H1 (cell line): ENCODE results near the gene OR12D2. TPM values are rescaled to one million over a fixed set of nuclear protein-coding genes. Genes with fewer than 3 reads are reported as not detected.

Experiments
- CTCF ChIA-PET: fragments of 300-600 bp; sonication (Branson Sonifier 250); formaldehyde crosslinking; loops from one replicate; lab custom pipeline; 2021; ENCODE audit not compliant: partially characterized antibody; lab: Charles Lee
- POLR2A ChIA-PET: fragments of 300-600 bp; sonication (Branson Sonifier 250); formaldehyde crosslinking; loops from one replicate; lab custom pipeline; 2021; ENCODE audit warnings: inconsistent platforms; ENCODE audit not compliant: partially characterized antibody; lab: Charles Lee
- DNase-seq, 2 experiments: peaks; one replicate each; pipeline versions ENCODE4 v3.0.0 to v3.0.0-alpha.2; 2010 to 2022; ENCODE audit warnings: low spot score in 2 of 2, low read depth in 1 of 2, mixed read lengths in 1 of 2
- FAIRE-seq: peaks from 2 replicates; lab custom pipeline; 2011; peaks lifted over from hg19 to GRCh38; lab: Jason Lieb, UNC
- H2AFZ ChIP-seq: 2 replicates; pipeline ENCODE4 v1.8.1; 2012; ENCODE audit warnings: low read length, inconsistent platforms
- H2AK5ac ChIP-seq: 2 replicates; pipeline ENCODE4 v1.6.1; 2013; ENCODE audit warnings: low read depth, low read length
- H2BK120ac ChIP-seq: replicated peaks from 2 replicates; pipeline ENCODE3; 2013; ENCODE audit warnings: low read depth, low read length, inconsistent platforms
- H2BK12ac ChIP-seq: 2 replicates; pipeline ENCODE4 v1.6.1; 2013; ENCODE audit warnings: low read depth, low read length
- H2BK15ac ChIP-seq: 2 replicates; pipeline ENCODE4 v1.6.1; 2013; ENCODE audit warnings: low read length
- H2BK20ac ChIP-seq: 2 replicates; pipeline ENCODE4 v1.6.1; 2013; ENCODE audit warnings: low read length
- H2BK5ac ChIP-seq: 2 replicates; pipeline ENCODE4 v1.6.1; 2013; ENCODE audit warnings: low read depth, low read length
- H3K14ac ChIP-seq: 2 replicates; pipeline ENCODE4 v1.6.1; 2013; ENCODE audit warnings: inconsistent platforms; ENCODE audit not compliant: insufficient read length
- H3K18ac ChIP-seq: 2 replicates; pipeline ENCODE4 v1.6.1; 2013; ENCODE audit warnings: low read length; ENCODE audit errors: extremely low read depth
- H3K23ac ChIP-seq: 2 replicates; pipeline ENCODE4 v1.6.1; 2013; ENCODE audit warnings: inconsistent platforms; ENCODE audit not compliant: insufficient read length
- H3K23me2 ChIP-seq: 2 replicates; pipeline ENCODE4 v1.6.1; 2013; ENCODE audit warnings: low read depth, low read length
- H3K27ac ChIP-seq: 2 replicates; pipeline ENCODE4 v1.6.1; 2011; ENCODE audit warnings: low read depth, low read length, inconsistent platforms
- H3K27me3 ChIP-seq, 4 experiments: replicated peaks in 1 of 4; 1 replicate in 1 of 4; 2 replicates in 3 of 4; pipeline versions ENCODE4 v1.6.1 to v1.8.1; 2011 to 2013; ENCODE audit warnings: low read length in 3 of 4, mild to moderate bottlenecking in 3 of 4, inconsistent platforms in 2 of 4, mixed read lengths in 2 of 4, moderate library complexity in 1 of 4; ENCODE audit not compliant: control insufficient read depth in 3 of 4, insufficient read depth in 3 of 4; ENCODE audit errors: extremely low read depth in 1 of 4
- H3K36me3 ChIP-seq, 4 experiments: 2 replicates each; pipeline versions ENCODE4 v1.6.1 to v1.8.1; 2011 to 2013; ENCODE audit warnings: mild to moderate bottlenecking in 4 of 4, low read length in 3 of 4, moderate library complexity in 2 of 4, control low read depth in 1 of 4, inconsistent platforms in 1 of 4; ENCODE audit not compliant: insufficient read depth in 4 of 4, control insufficient read depth in 2 of 4
- H3K4ac ChIP-seq: replicated peaks from 2 replicates; pipeline ENCODE3; 2013; ENCODE audit warnings: low read length, low read depth, mixed read lengths, inconsistent platforms; ENCODE audit not compliant: insufficient read length
- H3K4me1 ChIP-seq, 4 experiments: replicated peaks in 1 of 4; 1 replicate in 1 of 4; 2 replicates in 3 of 4; pipeline versions ENCODE4 v1.6.1 to v1.8.1; 2011 to 2013; ENCODE audit warnings: low read length in 3 of 4, inconsistent platforms in 2 of 4, mixed read lengths in 1 of 4; ENCODE audit not compliant: insufficient read depth in 4 of 4, control insufficient read depth in 3 of 4
- H3K4me2 ChIP-seq, 2 experiments: 2 replicates each; pipeline versions ENCODE4 v1.6.1 to v1.8.1; 2011 to 2013; ENCODE audit warnings: low read depth in 2 of 2, low read length in 2 of 2, control low read depth in 1 of 2, inconsistent platforms in 1 of 2, mild to moderate bottlenecking in 1 of 2; ENCODE audit not compliant: insufficient read depth in 1 of 2
- H3K4me3 ChIP-seq, 4 experiments: fragments of 200-600, 300-600 bp in 1 of 4; sonication (generic), shearing (Covaris generic), sonication (Bioruptor Twin) in 1 of 4; 2 replicates each; pipeline versions ENCODE4 v1.5.1 to v1.8.1; 2011 to 2016; ENCODE audit warnings: low read length in 4 of 4, low read depth in 3 of 4, control low read depth in 2 of 4, inconsistent platforms in 2 of 4, mild to moderate bottlenecking in 2 of 4, mixed read lengths in 1 of 4, moderate library complexity in 1 of 4; ENCODE audit not compliant: insufficient read depth in 2 of 4; ENCODE audit errors: extremely low read depth in 1 of 4
- H3K56ac ChIP-seq: replicated peaks from 2 replicates; pipeline ENCODE3; 2013; ENCODE audit warnings: low read depth, mild to moderate bottlenecking, mixed read lengths, low read length, inconsistent platforms; ENCODE audit not compliant: insufficient read length
- H3K79me1 ChIP-seq: 2 replicates; pipeline ENCODE4 v1.6.1; 2013; ENCODE audit warnings: low read depth, low read length, control low read depth
- H3K79me2 ChIP-seq, 2 experiments: 2 replicates each; pipeline versions ENCODE4 v1.6.1 to v1.8.1; 2012 to 2013; ENCODE audit warnings: low read length in 2 of 2, mild to moderate bottlenecking in 2 of 2, inconsistent platforms in 1 of 2; ENCODE audit not compliant: insufficient read depth in 2 of 2, control insufficient read depth in 1 of 2
- H3K9ac ChIP-seq, 4 experiments: replicated peaks in 1 of 4; 1 replicate in 1 of 4; 2 replicates in 3 of 4; pipeline versions ENCODE4 v1.6.1 to v1.8.1; 2011 to 2013; ENCODE audit warnings: low read depth in 3 of 4, low read length in 3 of 4, control low read depth in 2 of 4, mild to moderate bottlenecking in 2 of 4, moderate library complexity in 2 of 4, inconsistent platforms in 1 of 4; ENCODE audit errors: extremely low read depth in 1 of 4
- H3K9me3 ChIP-seq, 2 experiments: 2 replicates each; pipeline versions ENCODE4 v1.6.1 to v1.8.1; 2012 to 2013; ENCODE audit warnings: mild to moderate bottlenecking in 2 of 2, moderate library complexity in 2 of 2, control low read depth in 1 of 2, inconsistent platforms in 1 of 2, low read depth in 1 of 2, low read length in 1 of 2, mixed read lengths in 1 of 2; ENCODE audit not compliant: insufficient read depth in 2 of 2
- H4K20me1 ChIP-seq, 2 experiments: replicated peaks in 1 of 2; 2 replicates each; pipeline versions ENCODE3 to v1.8.1; 2011 to 2013; ENCODE audit warnings: inconsistent platforms in 2 of 2, low read length in 2 of 2, mild to moderate bottlenecking in 1 of 2; ENCODE audit not compliant: insufficient read depth in 2 of 2, control insufficient read depth in 1 of 2
- H4K5ac ChIP-seq: 2 replicates; pipeline ENCODE4 v1.6.1; 2013; ENCODE audit warnings: low read length, low read depth, mixed read lengths, inconsistent platforms; ENCODE audit not compliant: insufficient read length
- H4K8ac ChIP-seq: 2 replicates; pipeline ENCODE4 v1.8.0; 2013; ENCODE audit warnings: mild to moderate bottlenecking, moderate library complexity, low read length, inconsistent platforms; ENCODE audit not compliant: insufficient read depth; ENCODE audit errors: extremely low read depth
- H4K91ac ChIP-seq: replicated peaks from 2 replicates; pipeline ENCODE3; 2013; ENCODE audit warnings: low read length, mixed read lengths, inconsistent platforms; ENCODE audit not compliant: insufficient read length
- SIRT6 ChIP-seq: IDR thresholded peaks from one replicate; pipeline ENCODE4 v1.7.1; 2012; ENCODE audit warnings: low read length, inconsistent platforms
- TEAD4 ChIP-seq: IDR thresholded peaks from 2 replicates; pipeline ENCODE4 v1.6.1; 2012; ENCODE audit warnings: low read depth, low read length, inconsistent platforms, mixed read lengths
- WGBS, 2 experiments: shearing (Covaris generic) in 1 of 2; methylation state at CpG; one replicate each; pipeline versions ENCODE4 v1.1.6 to v1.1.7; 2013 to 2015; ENCODE audit warnings: low lambda C conversion rate in 2 of 2, mixed read lengths in 2 of 2, inconsistent platforms in 1 of 2, low coverage in 1 of 2, missing lambda C conversion rate in 1 of 2; ENCODE audit not compliant: insufficient replicate concordance in 2 of 2, insufficient coverage in 1 of 2, insufficient read length in 1 of 2; ENCODE audit errors: extremely low coverage in 1 of 2, missing lambda C conversion rate in 1 of 2; 5-methylcytosine and 5-hydroxymethylcytosine counted together
- polyA plus RNA-seq, 7 experiments: library from polyadenylated mRNA; depleted of rRNA in 3 of 7; stranded (reverse) in 5 of 7; unstranded in 2 of 7; fragments of >200 nt in 5 of 7; fragments of 200-250 nt in 2 of 7; gene quantifications; 1 replicate in 5 of 7; 2 replicates in 1 of 7; 4 replicates in 1 of 7; pipeline versions ENCODE4 v1.2.1 to v1.2.3, GENCODE V29; 2011 to 2013; ENCODE audit warnings: missing spikeins in 2 of 7, mixed read lengths in 2 of 7
- total RNA-seq: library from RNA; stranded (reverse); fragmentation: NEBNext Ultra II Directional; extraction: Animal tissue kit (Norgen Biotek cat#: 25700); gene quantifications from 2 replicates; pipeline ENCODE4 v1.2.1, GENCODE V29; 2021

OR12D2 gene
- total and polyA plus RNA-seq, 2 of the 8 experiments (the other 6 are each of a cell fraction or from before 2014, with no cell fraction given), result not detected

DNA sequence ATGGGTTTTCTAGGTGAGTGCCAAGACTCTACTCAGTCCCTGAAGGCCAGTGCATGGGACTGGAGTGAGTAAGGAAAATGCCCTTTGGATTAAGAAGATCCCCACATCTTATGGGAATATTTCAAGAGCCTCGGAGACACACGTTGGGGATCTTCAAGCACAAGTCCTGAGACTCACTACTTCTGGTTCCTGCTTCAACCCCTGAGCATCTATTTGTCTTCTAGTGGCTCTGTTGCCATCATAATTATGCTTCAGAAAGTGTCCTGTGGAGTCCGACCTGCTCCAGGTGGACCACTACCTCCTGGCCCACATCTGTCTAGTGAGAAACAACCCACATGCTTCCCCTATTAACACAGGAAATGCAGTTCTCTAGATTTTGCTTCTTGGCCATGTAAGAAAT, 26.7 kb upstream of the OR12D2 start, which contains the start of gene OR5V1:
Gene OR5V1 (minus strand): TSS at position 101 of the 400 bp plus-strand sequence. CDS start 12,670 bp downstream, outside the sequence.
- no peak within 1 kb of the TSS for H3K27ac ChIP-seq
- H3K4me1 ChIP-seq, result no peaks in the 10 kb centered on the region
- TF ChIP-seq SIRT6 (no peak), TEAD4 (no peak)
- H3K9ac ChIP-seq, result no peak within 1 kb of the TSS
- no peak within 1 kb of the TSS for H3K56ac ChIP-seq
- no peak within 1 kb of the TSS for H2BK120ac ChIP-seq
- H3K23me2 ChIP-seq, result no peaks in the 10 kb centered on the region
- H3K18ac ChIP-seq, result no peak within 1 kb of the TSS
- no peaks in the 10 kb centered on the region for H3K79me2 ChIP-seq
- no peaks in the 10 kb centered on the region for H3K36me3 ChIP-seq
- H3K4ac ChIP-seq, result no peak within 1 kb of the TSS
- DNase-seq (no peak), FAIRE-seq (no peak)
- no peak within 1 kb of the TSS for H3K14ac ChIP-seq
- WGBS, 2 experiments, result 83% methylated on average over 3 of the region's 3 CpGs; no CpG with 5 or more reads in 1 of the 2 experiments
- no peak within 1 kb of the TSS for H2AK5ac ChIP-seq
- no peaks in the 10 kb centered on the region for H3K9me3 ChIP-seq
- H3K4me3 ChIP-seq, result no peak within 1 kb of the TSS
- POLR2A ChIA-PET, result no interaction called here
- CTCF ChIA-PET, result interaction anchor here (3.4 kb wide), 1 partner anchor 221 kb away, joined by 12 read pairs; no protein-coding TSS in a partner anchor
- H2BK5ac ChIP-seq, result no peak within 1 kb of the TSS
- no peaks in the 10 kb centered on the region for H4K20me1 ChIP-seq
- H3K23ac ChIP-seq, result no peak within 1 kb of the TSS
- H4K5ac ChIP-seq, result no peak within 1 kb of the TSS
- no peak within 1 kb of the TSS for H2BK20ac ChIP-seq
- H2BK12ac ChIP-seq, result no peak within 1 kb of the TSS
- no peak within 1 kb of the TSS for H4K8ac ChIP-seq
- H3K79me1 ChIP-seq, result no peaks in the 10 kb centered on the region
- peak within 1 kb of the TSS; percentile 84; the same call in 1 of the 2 replicates for H2AFZ ChIP-seq
- H2BK15ac ChIP-seq, result no peak within 1 kb of the TSS
- H3K4me2 ChIP-seq, result no peak within 1 kb of the TSS
- H3K27me3 ChIP-seq, result no peaks in the 10 kb centered on the region
- no peak within 1 kb of the TSS for H4K91ac ChIP-seq
